Fibroblast of the conjunctiva (primary cell): ENCODE results near the gene CDH20.

Experiments used
- DNase-seq: peaks from one replicate; pipeline ENCODE4 v3.0.0-alpha.2; 2010; ENCODE audit warnings: low read depth

Gene CDH20

GRCh38 chr18:61531182-61531581 is 198.0 kb downstream of the CDH20 start:
- DNase-seq, result no peak

- DNase-seq, result no peak
These were observed 198.7 kb downstream of the CDH20 start for GRCh38 chr18:61531891-61532290.

GRCh38 chr18:61535401-61535800 is 202.2 kb downstream of the CDH20 start:
- DNase-seq, result no peak

GRCh38 chr18:61541673-61542072 is 208.4 kb downstream of the CDH20 start:
- no peak for DNase-seq

GRCh38 chr18:61542596-61542995 is 209.4 kb downstream of the CDH20 start:
- DNase-seq, result no peak

- no peak for DNase-seq
These were observed 210.3 kb downstream of the CDH20 start for GRCh38 chr18:61543518-61543917.

GRCh38 chr18:61544178-61544577 is 210.9 kb downstream of the CDH20 start:
- DNase-seq, result no peak

GRCh38 chr18:61545281-61546245 is 212.3 kb downstream of the CDH20 start:
- no peak for DNase-seq

- peak; percentile 49 for DNase-seq
These were observed 213.4 kb downstream of the CDH20 start for GRCh38 chr18:61546590-61546989.

GRCh38 chr18:61549416-61549815 is 216.2 kb downstream of the CDH20 start:
- DNase-seq, result no peak

GRCh38 chr18:61549889-61550288 is 216.7 kb downstream of the CDH20 start:
- DNase-seq, result no peak

- DNase-seq, result peak; percentile 79
These were observed 218.4 kb downstream of the CDH20 start for GRCh38 chr18:61551586-61551985.

GRCh38 chr18:61553045-61553659 is 219.9 kb downstream of the CDH20 start:
- DNase-seq, result no peak

- DNase-seq, result no peak
These were observed 221.0 kb downstream of the CDH20 start for GRCh38 chr18:61554117-61554776.

- DNase-seq, result no peak
These were observed 221.7 kb downstream of the CDH20 start for GRCh38 chr18:61554946-61555361.

- DNase-seq, result no peak
These were observed 223.1 kb downstream of the CDH20 start for GRCh38 chr18:61556316-61556715.

GRCh38 chr18:61556862-61557261 is 223.6 kb downstream of the CDH20 start:
- no peak for DNase-seq

- DNase-seq, result peak; percentile 56
These were observed 236.1 kb downstream of the CDH20 start for GRCh38 chr18:61569176-61569892.

GRCh38 chr18:61570070-61570469 is 236.8 kb downstream of the CDH20 start:
- DNase-seq, result no peak

GRCh38 chr18:61572084-61572655 is 238.9 kb downstream of the CDH20 start:
- no peak for DNase-seq

- no peak for DNase-seq
These were observed 239.6 kb downstream of the CDH20 start for GRCh38 chr18:61572871-61573270.

- DNase-seq, result no peak
These were observed 241.4 kb downstream of the CDH20 start for GRCh38 chr18:61574665-61575064.
